H9 (cell line): ENCODE data around the gene DISP1. TPM values are rescaled to one million over a fixed set of nuclear protein-coding genes. Genes with fewer than 3 reads are reported as not detected.

Experiments used
- DNase-seq: peaks from one replicate; pipeline ENCODE4 v3.0.0-alpha.2; 2017
- H2AFZ ChIP-seq: one replicate; pipeline ENCODE4 v1.6.1; 2013; ENCODE audit warnings: mild to moderate bottlenecking, low read length, control low read depth, moderate library complexity
- H2AK5ac ChIP-seq: 2 replicates; pipeline ENCODE4 v1.6.1; 2013; ENCODE audit warnings: low read length, control low read depth, mixed read lengths; ENCODE audit not compliant: insufficient read length
- H2BK120ac ChIP-seq: one replicate; pipeline ENCODE4 v1.6.1; 2013; ENCODE audit warnings: low read depth, mild to moderate bottlenecking, low read length, control low read depth, inconsistent platforms; ENCODE audit not compliant: poor library complexity, severe bottlenecking
- H2BK12ac ChIP-seq: 2 replicates; pipeline ENCODE4 v1.6.1; 2013; ENCODE audit warnings: low read length, control low read depth, mixed read lengths, low read depth; ENCODE audit not compliant: insufficient read length
- H2BK15ac ChIP-seq: 2 replicates; pipeline ENCODE4 v1.6.1; 2013; ENCODE audit warnings: low read depth, low read length, control low read depth
- H2BK20ac ChIP-seq: one replicate; pipeline ENCODE4 v1.6.1; 2013; ENCODE audit warnings: low read depth, mild to moderate bottlenecking, low read length, control low read depth, inconsistent platforms; ENCODE audit not compliant: poor library complexity, severe bottlenecking
- H2BK5ac ChIP-seq: 2 replicates; pipeline ENCODE4 v1.6.1; 2013; ENCODE audit warnings: low read length, control low read depth, mixed read lengths; ENCODE audit not compliant: insufficient read length
- H3K14ac ChIP-seq: 2 replicates; pipeline ENCODE4 v1.6.1; 2013; ENCODE audit warnings: low read length, control low read depth; ENCODE audit not compliant: insufficient read depth
- H3K18ac ChIP-seq: 2 replicates; pipeline ENCODE4 v1.6.1; 2013; ENCODE audit warnings: low read depth, mild to moderate bottlenecking, mixed read lengths, low read length, control low read depth; ENCODE audit not compliant: insufficient read length
- H3K23ac ChIP-seq: 2 replicates; pipeline ENCODE4 v1.6.1; 2013; ENCODE audit warnings: low read length, control low read depth, mixed read lengths, low read depth; ENCODE audit not compliant: insufficient read length
- H3K23me2 ChIP-seq: 2 replicates; pipeline ENCODE4 v1.6.1; 2013; ENCODE audit warnings: low read depth, mild to moderate bottlenecking, mixed read lengths, low read length, control low read depth; ENCODE audit not compliant: insufficient read length, poor library complexity, severe bottlenecking
- H3K27ac ChIP-seq: 2 replicates; pipeline ENCODE4 v1.5.1; 2013; ENCODE audit warnings: low read length, control low read depth, mixed read lengths, low read depth; ENCODE audit not compliant: insufficient read length
- H3K27me3 ChIP-seq: 2 replicates; pipeline ENCODE4 v1.6.1; 2013; ENCODE audit warnings: low read length, control low read depth, inconsistent platforms; ENCODE audit not compliant: insufficient read depth
- H3K4ac ChIP-seq: 2 replicates; pipeline ENCODE4 v1.6.1; 2013; ENCODE audit warnings: low read depth, mild to moderate bottlenecking, control low read depth, inconsistent platforms, low read length, moderate library complexity
- H3K4me1 ChIP-seq: 2 replicates; pipeline ENCODE4 v1.6.1; 2013; ENCODE audit warnings: low read length, control low read depth, inconsistent platforms; ENCODE audit not compliant: insufficient read depth
- H3K4me2 ChIP-seq: 2 replicates; pipeline ENCODE4 v1.6.1; 2013; ENCODE audit warnings: low read length, control low read depth, mixed read lengths; ENCODE audit not compliant: insufficient read length, insufficient read depth
- H3K56ac ChIP-seq: 2 replicates; pipeline ENCODE4 v1.6.1; 2013; ENCODE audit warnings: low read depth, mild to moderate bottlenecking, mixed read lengths, low read length, control low read depth; ENCODE audit not compliant: insufficient read length
- H3K79me1 ChIP-seq: 2 replicates; pipeline ENCODE4 v1.6.1; 2013; ENCODE audit warnings: low read depth, mild to moderate bottlenecking, moderate library complexity, low read length, control low read depth, inconsistent platforms; ENCODE audit not compliant: insufficient read depth, poor library complexity, severe bottlenecking
- H3K79me2 ChIP-seq: 2 replicates; pipeline ENCODE4 v1.6.1; 2013; ENCODE audit warnings: low read length, control low read depth, inconsistent platforms; ENCODE audit not compliant: insufficient read depth
- H3K9ac ChIP-seq: 2 replicates; pipeline ENCODE4 v1.6.1; 2013; ENCODE audit warnings: low read length, control low read depth, mixed read lengths; ENCODE audit not compliant: insufficient read length; ENCODE audit errors: extremely low read depth
- H3K9me3 ChIP-seq: one replicate; pipeline ENCODE4 v1.6.1; 2013; ENCODE audit warnings: low read depth, low read length, inconsistent platforms; ENCODE audit not compliant: control insufficient read depth
- H3T11ph ChIP-seq: one replicate; pipeline ENCODE4 v1.6.1; 2013; ENCODE audit warnings: mild to moderate bottlenecking, low read length, control low read depth, inconsistent platforms
- H4K20me1 ChIP-seq: one replicate; pipeline ENCODE4 v1.6.1; 2013; ENCODE audit not compliant: control insufficient read depth, insufficient read length, insufficient read depth
- H4K5ac ChIP-seq: 2 replicates; pipeline ENCODE4 v1.6.1; 2013; ENCODE audit warnings: low read depth, mild to moderate bottlenecking, mixed read lengths, low read length, control low read depth; ENCODE audit not compliant: insufficient read length
- H4K8ac ChIP-seq: replicated peaks from 2 replicates; pipeline ENCODE4 v1.6.1; 2013; ENCODE audit warnings: low read length, control low read depth, mixed read lengths, low read depth; ENCODE audit not compliant: insufficient read length
- H4K91ac ChIP-seq: 2 replicates; pipeline ENCODE4 v1.6.1; 2013; ENCODE audit warnings: low read depth, mild to moderate bottlenecking, moderate library complexity, mixed read lengths, low read length, control low read depth; ENCODE audit not compliant: insufficient read length
- H3K27ac Mint-ChIP-seq, 3 experiments: 2 replicates in 2 of 3; 3 replicates in 1 of 3; pipeline ENCODE4 v1.8.0; 2020 to 2021; ENCODE audit warnings: mixed read lengths in 3 of 3, mild to moderate bottlenecking in 1 of 3, moderate library complexity in 1 of 3
- H3K27me3 Mint-ChIP-seq: 2 replicates; pipeline ENCODE4 v1.8.0; 2021; ENCODE audit warnings: low read depth, mild to moderate bottlenecking, moderate library complexity, mixed read lengths
- H3K36me3 Mint-ChIP-seq, 3 experiments: 2 replicates in 2 of 3; 3 replicates in 1 of 3; pipeline ENCODE4 v1.8.0; 2020 to 2021; ENCODE audit warnings: low read depth in 3 of 3, mixed read lengths in 3 of 3; ENCODE audit not compliant: insufficient read depth in 1 of 3
- H3K4me1 Mint-ChIP-seq, 2 experiments: 2 replicates each; pipeline ENCODE4 v1.8.0; 2020; ENCODE audit warnings: mixed read lengths in 2 of 2
- H3K4me3 Mint-ChIP-seq, 2 experiments: 2 replicates in 1 of 2; 3 replicates in 1 of 2; pipeline ENCODE4 v1.8.0; 2020 to 2021; ENCODE audit warnings: mild to moderate bottlenecking in 2 of 2, mixed read lengths in 2 of 2, moderate library complexity in 1 of 2
- H3K9me3 Mint-ChIP-seq, 2 experiments: 2 replicates in 1 of 2; 3 replicates in 1 of 2; pipeline ENCODE4 v1.8.0; 2020; ENCODE audit warnings: mild to moderate bottlenecking in 2 of 2, mixed read lengths in 2 of 2, moderate library complexity in 1 of 2
- CTCF ChIP-seq: fragments of 200-600 bp; sonication (generic); conservative IDR thresholded peaks from 3 replicates; pipeline ENCODE4 v1.8.0; 2021; ENCODE audit warnings: antibody characterized with exemption, mild to moderate bottlenecking
- total RNA-seq: library from RNA; stranded (reverse); gene quantifications from 2 replicates; pipeline ENCODE4 v1.2.1, GENCODE V29; 2021

The DISP1 gene
- total RNA-seq, 1 experiment from 2014 or later, result 2.6 TPM

- no peak overlapping the region for H3T11ph ChIP-seq
- no peak overlapping the region for H3K56ac ChIP-seq
- no peak overlapping the region for H2BK20ac ChIP-seq
- no peak overlapping the region for H2AK5ac ChIP-seq
- no peak overlapping the region for H3K27ac ChIP-seq
- H3K4me2 ChIP-seq, result no peak overlapping the region
- Mint-ChIP-seq H3K27me3 (peaks cover 18% of the 10 kb centered on the region), H3K4me1 (no peaks in the 10 kb centered on the region), H3K27ac (no peak overlapping the region), H3K4me3 (no peak overlapping the region), H3K9me3 (no peaks in the 10 kb centered on the region), H3K36me3 (no peaks in the 10 kb centered on the region)
- no peaks in the 10 kb centered on the region for H3K79me2 ChIP-seq
- DNase-seq, result no peak
- H4K5ac ChIP-seq, result no peak overlapping the region
- no peaks in the 10 kb centered on the region for H4K20me1 ChIP-seq
- H3K9ac ChIP-seq, result no peak overlapping the region
- no peak overlapping the region for H4K91ac ChIP-seq
- H3K23ac ChIP-seq, result no peak overlapping the region
- no peak overlapping the region for H2BK15ac ChIP-seq
- H2AFZ ChIP-seq, result no peak overlapping the region
- no peak overlapping the region for H2BK120ac ChIP-seq
- TF ChIP-seq CTCF, result no peak
- H2BK5ac ChIP-seq, result no peak overlapping the region
- H3K4me1 ChIP-seq, result no peaks in the 10 kb centered on the region
- H3K23me2 ChIP-seq, result no peaks in the 10 kb centered on the region
- H3K9me3 ChIP-seq, result no peaks in the 10 kb centered on the region
- no peaks in the 10 kb centered on the region for H3K27me3 ChIP-seq
- H3K4ac ChIP-seq, result no peak overlapping the region
- H4K8ac ChIP-seq, result no peak overlapping the region
- H2BK12ac ChIP-seq, result no peak overlapping the region
- no peak overlapping the region for H3K18ac ChIP-seq
- H3K79me1 ChIP-seq, result no peaks in the 10 kb centered on the region
- no peak overlapping the region for H3K14ac ChIP-seq
Observed at GRCh38 chr1:222783051-222783450, 31.8 kb upstream of the DISP1 start.
